NB4 (cell line): ENCODE data around the gene MAN2A1.

ENCODE experiments used
- DNase-seq: peaks from one replicate; pipeline ENCODE4 v3.0.0; 2010; ENCODE audit warnings: low read depth
- H3K4me3 ChIP-seq: one replicate; pipeline ENCODE4 v1.5.1; 2011; ENCODE audit warnings: mild to moderate bottlenecking, low read depth, low read length, moderate library complexity
- MYC ChIP-seq: IDR thresholded peaks from 2 replicates; pipeline ENCODE4 v1.6.1; 2011; ENCODE audit warnings: low read depth, low read length
- POLR2A ChIP-seq: IDR thresholded peaks from 2 replicates; pipeline ENCODE4 v1.6.1; 2011; ENCODE audit warnings: mild to moderate bottlenecking; ENCODE audit not compliant: insufficient read length; ENCODE audit errors: extremely low read depth
- TF ChIP-seq, protein P1 (sequence below): IDR thresholded peaks from 2 replicates; pipeline ENCODE4 v1.6.1; 2011; ENCODE audit warnings: low read depth, low read length
- TF ChIP-seq, protein P2 (sequence below): IDR thresholded peaks from one replicate; pipeline ENCODE4 v1.5.1; 2012; ENCODE audit warnings: low read depth, low read length

Gene MAN2A1

GRCh38 chr5:109900461-109900860 lies 210.7 kb downstream of the MAN2A1 start:
- TF ChIP-seq, protein P1, sequence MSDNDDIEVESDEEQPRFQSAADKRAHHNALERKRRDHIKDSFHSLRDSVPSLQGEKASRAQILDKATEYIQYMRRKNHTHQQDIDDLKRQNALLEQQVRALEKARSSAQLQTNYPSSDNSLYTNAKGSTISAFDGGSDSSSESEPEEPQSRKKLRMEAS = no peak
- no peak for TF ChIP-seq POLR2A
- TF ChIP-seq, protein P2, sequence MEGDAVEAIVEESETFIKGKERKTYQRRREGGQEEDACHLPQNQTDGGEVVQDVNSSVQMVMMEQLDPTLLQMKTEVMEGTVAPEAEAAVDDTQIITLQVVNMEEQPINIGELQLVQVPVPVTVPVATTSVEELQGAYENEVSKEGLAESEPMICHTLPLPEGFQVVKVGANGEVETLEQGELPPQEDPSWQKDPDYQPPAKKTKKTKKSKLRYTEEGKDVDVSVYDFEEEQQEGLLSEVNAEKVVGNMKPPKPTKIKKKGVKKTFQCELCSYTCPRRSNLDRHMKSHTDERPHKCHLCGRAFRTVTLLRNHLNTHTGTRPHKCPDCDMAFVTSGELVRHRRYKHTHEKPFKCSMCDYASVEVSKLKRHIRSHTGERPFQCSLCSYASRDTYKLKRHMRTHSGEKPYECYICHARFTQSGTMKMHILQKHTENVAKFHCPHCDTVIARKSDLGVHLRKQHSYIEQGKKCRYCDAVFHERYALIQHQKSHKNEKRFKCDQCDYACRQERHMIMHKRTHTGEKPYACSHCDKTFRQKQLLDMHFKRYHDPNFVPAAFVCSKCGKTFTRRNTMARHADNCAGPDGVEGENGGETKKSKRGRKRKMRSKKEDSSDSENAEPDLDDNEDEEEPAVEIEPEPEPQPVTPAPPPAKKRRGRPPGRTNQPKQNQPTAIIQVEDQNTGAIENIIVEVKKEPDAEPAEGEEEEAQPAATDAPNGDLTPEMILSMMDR = no peak
- TF ChIP-seq MYC = no peak
- H3K4me3 ChIP-seq = no peak overlapping the region
- no peak for DNase-seq

GRCh38 chr5:109900911-109901627 lies 211.3 kb downstream of the MAN2A1 start:
- no peak for DNase-seq
- TF ChIP-seq, protein P1 = no peak
- TF ChIP-seq, protein P2 = no peak
- no peak for TF ChIP-seq MYC
- no peak for TF ChIP-seq POLR2A
- no peak overlapping the region for H3K4me3 ChIP-seq

DNA sequence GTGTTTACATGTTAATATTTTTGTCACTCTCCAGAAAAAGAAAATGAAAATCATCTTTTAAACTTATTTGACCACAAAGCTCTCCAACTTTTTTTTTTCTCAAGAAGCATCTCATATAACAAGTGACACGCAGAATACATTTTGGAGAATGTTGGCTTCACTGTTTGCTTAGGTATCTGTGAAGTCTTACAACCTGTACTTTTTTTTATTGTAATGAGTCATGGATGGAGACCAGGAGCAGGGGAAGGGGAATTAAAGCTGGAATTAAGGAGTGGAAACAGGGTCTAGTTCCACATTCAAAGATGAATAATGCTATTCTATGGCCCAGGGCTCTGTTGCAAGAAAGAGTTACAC lies 211.9 kb downstream of the MAN2A1 start:
- H3K4me3 ChIP-seq = no peak overlapping the region
- no peak for DNase-seq
- TF ChIP-seq MYC (no peak), POLR2A (no peak)
- TF ChIP-seq, protein P2 = no peak
- TF ChIP-seq, protein P1 = no peak

GRCh38 chr5:109903061-109903460 lies 213.3 kb downstream of the MAN2A1 start:
- TF ChIP-seq, protein P2 = no peak
- TF ChIP-seq MYC (no peak), POLR2A (no peak)
- TF ChIP-seq, protein P1 = no peak
- DNase-seq = no peak
- H3K4me3 ChIP-seq = no peak overlapping the region

DNA sequence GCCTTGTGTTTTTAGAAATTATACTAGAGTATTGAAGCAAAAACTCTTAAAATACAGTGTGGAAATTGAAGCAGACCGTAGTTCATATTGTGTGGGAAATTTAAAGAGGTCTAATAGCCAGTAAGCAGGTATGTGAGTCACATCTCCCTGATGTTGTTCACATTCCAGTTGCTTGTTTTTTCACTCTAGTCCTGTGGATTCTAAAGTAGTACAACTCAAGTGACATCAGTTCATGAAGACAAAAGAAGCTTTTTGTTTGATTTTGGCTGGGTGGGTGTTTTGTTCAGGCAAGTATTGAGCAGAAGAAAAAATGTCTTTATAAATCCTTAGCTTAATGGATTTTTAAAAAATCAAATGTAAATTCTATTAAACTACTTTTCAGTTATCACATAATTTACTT lies 216.2 kb downstream of the MAN2A1 start:
- H3K4me3 ChIP-seq = no peak overlapping the region
- no peak for DNase-seq
- TF ChIP-seq, protein P2 = no peak
- TF ChIP-seq, protein P1 = no peak
- TF ChIP-seq POLR2A (no peak), MYC (no peak)

DNA sequence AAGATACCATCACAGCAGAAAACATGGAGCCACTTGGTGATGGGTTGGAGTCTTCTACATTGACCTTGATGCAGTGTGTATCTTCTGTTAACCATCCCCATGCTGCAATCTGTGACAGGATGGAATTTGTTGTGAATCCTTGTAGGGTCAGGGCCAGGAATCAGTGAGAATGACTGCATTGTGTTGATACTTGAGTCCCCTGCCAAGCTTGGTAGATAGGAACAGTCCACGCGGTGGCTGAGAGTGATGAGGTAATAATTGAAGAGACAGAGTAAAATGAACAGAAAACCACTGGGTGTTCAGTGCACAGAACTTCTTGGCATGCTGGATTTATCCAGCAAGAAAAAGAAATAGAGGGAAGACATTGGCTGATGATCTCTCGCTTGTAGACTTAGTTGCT lies 217.5 kb downstream of the MAN2A1 start:
- no peak for TF ChIP-seq MYC
- TF ChIP-seq POLR2A = no peak
- TF ChIP-seq, protein P2 = no peak
- TF ChIP-seq, protein P1 = no peak
- DNase-seq = no peak
- no peak overlapping the region for H3K4me3 ChIP-seq
